ENCODE data around the gene BANP.

BANP gene

DNA sequence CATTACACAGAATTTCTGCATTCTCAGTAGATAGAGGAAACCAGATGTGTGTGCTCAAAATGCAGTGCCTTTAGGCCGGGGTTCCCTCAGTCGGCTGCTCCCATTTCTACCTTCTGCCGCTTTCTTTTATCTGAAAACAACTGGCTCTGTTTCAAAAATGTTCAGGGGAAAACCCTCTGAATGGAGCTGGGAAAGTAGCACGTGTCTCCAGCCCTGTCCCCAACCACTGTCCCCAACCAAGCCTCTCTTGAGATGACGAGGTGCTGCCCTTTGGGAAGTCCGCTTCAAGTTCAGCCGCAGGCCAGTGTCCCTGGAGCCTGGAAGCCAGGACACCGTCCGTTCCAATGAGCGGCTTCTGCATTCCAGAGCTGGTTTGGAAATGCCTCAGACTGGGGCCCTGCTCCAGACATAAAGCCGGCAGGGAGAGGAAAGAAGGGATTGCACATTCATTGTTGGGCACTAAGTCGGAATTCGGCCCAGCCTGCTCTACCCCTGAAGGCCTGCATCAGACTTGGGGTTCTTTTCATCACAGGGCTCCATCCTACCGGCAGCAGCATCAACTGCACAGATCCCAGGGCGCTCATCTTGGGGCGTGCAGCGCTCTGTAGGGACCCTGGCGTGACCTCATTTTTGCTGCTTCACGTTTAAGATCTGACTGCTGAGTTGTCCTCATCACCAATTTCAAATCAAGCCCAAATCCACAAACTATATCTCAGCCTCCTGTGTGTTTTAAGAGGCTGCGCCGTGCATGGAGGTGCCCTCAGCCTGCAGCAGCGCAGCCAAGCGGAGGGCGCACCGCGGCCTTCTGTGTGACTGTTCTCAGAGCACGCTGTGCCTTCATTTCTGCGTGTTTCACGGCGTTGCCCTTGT lies 111.3 kb downstream of the BANP start:
- Histone ChIP-seq H3K27ac (ENCODE audit: low read length) (no peak overlapping the region), H3K4me3 (ENCODE audit: low read depth in 1 of 2, low read length in 2 of 2) (no peak overlapping the region), H3K4me1 (ENCODE audit: control insufficient read depth in 1 of 2, insufficient read depth in 2 of 2, low read length in 2 of 2) (peaks cover 4 to 14% of the 10 kb centered on the region in 2 donors), H3K9me3 (ENCODE audit: control insufficient read depth in 1 of 2, low read length in 2 of 2) (no peaks in the 10 kb centered on the region), H3K27me3 (ENCODE audit: low read depth, low read length) (no peaks in the 10 kb centered on the region), H3K36me3 (ENCODE audit: control insufficient read depth in 1 of 2, insufficient read depth in 2 of 2, low read length in 2 of 2) (peaks cover 4 to 16% of the 10 kb centered on the region in 2 donors)

GRCh38 chr16:88063211-88063773 lies 112.1 kb downstream of the BANP start:
- Histone ChIP-seq H3K36me3 (ENCODE audit: control insufficient read depth in 1 of 2, insufficient read depth in 2 of 2, low read length in 2 of 2) (peaks cover 4 to 16% of the 10 kb centered on the region in 2 donors), H3K9me3 (ENCODE audit: control insufficient read depth in 1 of 2, low read length in 2 of 2) (no peaks in the 10 kb centered on the region), H3K27ac (ENCODE audit: low read length) (no peak overlapping the region), H3K4me3 (ENCODE audit: low read depth in 1 of 2, low read length in 2 of 2) (no peak overlapping the region), H3K27me3 (ENCODE audit: low read depth, low read length) (no peaks in the 10 kb centered on the region), H3K4me1 (ENCODE audit: control insufficient read depth in 1 of 2, insufficient read depth in 2 of 2, low read length in 2 of 2) (peaks cover 4 to 14% of the 10 kb centered on the region in 2 donors)

DNA sequence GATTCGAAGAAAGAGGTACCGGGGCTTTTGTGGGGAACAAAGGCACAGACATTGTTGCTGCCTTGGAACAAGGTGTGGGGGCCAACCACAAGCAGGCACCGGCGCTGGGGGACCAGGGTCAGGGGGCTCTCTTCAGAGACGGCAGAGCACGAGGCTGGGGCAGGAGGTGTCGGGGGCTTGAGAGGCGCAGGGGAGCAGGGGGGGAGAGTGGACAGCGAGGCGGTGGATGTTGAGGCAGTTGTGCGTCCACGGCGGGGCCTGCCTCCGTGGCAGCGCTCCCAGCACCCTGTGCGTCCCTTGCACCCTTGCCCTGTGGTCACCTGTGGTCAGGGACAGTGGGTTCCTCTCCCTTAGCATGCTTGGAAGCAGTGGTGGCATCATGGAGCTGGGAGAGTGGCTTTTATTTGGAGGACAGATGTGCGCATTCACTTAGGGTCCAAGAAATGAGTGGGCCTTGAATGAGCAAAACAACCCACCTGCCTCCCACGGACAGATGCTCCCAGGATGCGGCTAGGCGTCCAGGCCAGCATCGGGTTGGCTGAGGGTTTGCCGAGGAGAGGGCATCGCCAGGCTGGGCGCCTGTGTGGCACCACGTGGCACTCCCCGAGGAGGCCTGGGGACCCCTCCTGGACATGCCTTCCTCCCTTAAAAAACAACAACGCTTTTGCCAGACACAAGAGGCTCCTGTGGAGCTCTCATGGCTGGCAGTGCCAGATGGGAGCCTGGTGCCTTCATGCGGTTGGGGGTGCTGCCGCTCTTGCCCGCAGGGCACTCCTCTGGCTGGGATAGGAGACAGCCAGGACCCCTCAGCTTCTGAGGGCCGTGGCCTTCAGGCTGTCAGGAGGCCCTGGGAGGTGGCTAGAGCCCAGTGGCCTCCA lies 113.0 kb downstream of the BANP start:
- Histone ChIP-seq H3K9me3 (ENCODE audit: control insufficient read depth in 1 of 2, low read length in 2 of 2) (no peaks in the 10 kb centered on the region), H3K36me3 (ENCODE audit: control insufficient read depth in 1 of 2, insufficient read depth in 2 of 2, low read length in 2 of 2) (peaks cover 4 to 16% of the 10 kb centered on the region in 2 donors), H3K4me3 (ENCODE audit: low read depth in 1 of 2, low read length in 2 of 2) (no peak overlapping the region), H3K4me1 (ENCODE audit: control insufficient read depth in 1 of 2, insufficient read depth in 2 of 2, low read length in 2 of 2) (peaks cover 4 to 14% of the 10 kb centered on the region in 2 donors), H3K27me3 (ENCODE audit: low read depth, low read length) (no peaks in the 10 kb centered on the region), H3K27ac (ENCODE audit: low read length) (no peak overlapping the region)

GRCh38 chr16:88064889-88065746 lies 113.9 kb downstream of the BANP start:
- H3K36me3 ChIP-seq (ENCODE audit: control insufficient read depth in 1 of 2, insufficient read depth in 2 of 2, low read length in 2 of 2): peaks cover 8 to 9% of the 10 kb centered on the region in 2 donors

GRCh38 chr16:88065747-88066142 lies 114.5 kb downstream of the BANP start:
- Histone ChIP-seq H3K4me3 (ENCODE audit: low read depth in 1 of 2, low read length in 2 of 2) (no peak overlapping the region), H3K27me3 (ENCODE audit: low read depth, low read length) (no peaks in the 10 kb centered on the region), H3K27ac (ENCODE audit: low read length) (no peak overlapping the region), H3K9me3 (ENCODE audit: control insufficient read depth in 1 of 2, low read length in 2 of 2) (no peaks in the 10 kb centered on the region), H3K4me1 (ENCODE audit: control insufficient read depth in 1 of 2, insufficient read depth in 2 of 2, low read length in 2 of 2) (peaks cover 4 to 14% of the 10 kb centered on the region in 2 donors), H3K36me3 (ENCODE audit: control insufficient read depth in 1 of 2, insufficient read depth in 2 of 2, low read length in 2 of 2) (peaks cover 6 to 9% of the 10 kb centered on the region in 2 donors)

More at GRCh38 chr16:88064889-88065746, 113.9 kb downstream of the BANP start:
- Histone ChIP-seq H3K9me3 (ENCODE audit: control insufficient read depth in 1 of 2, low read length in 2 of 2) (no peaks in the 10 kb centered on the region), H3K4me1 (ENCODE audit: control insufficient read depth in 1 of 2, insufficient read depth in 2 of 2, low read length in 2 of 2) (peaks cover 4 to 14% of the 10 kb centered on the region in 2 donors), H3K27me3 (ENCODE audit: low read depth, low read length) (no peaks in the 10 kb centered on the region), H3K4me3 (ENCODE audit: low read depth in 1 of 2, low read length in 2 of 2) (no peak overlapping the region), H3K27ac (ENCODE audit: low read length) (no peak overlapping the region)

GRCh38 chr16:88066234-88066633 lies 115.0 kb downstream of the BANP start:
- no peaks in the 10 kb centered on the region for H3K9me3 ChIP-seq (ENCODE audit: control insufficient read depth in 1 of 2, low read length in 2 of 2)
- H3K4me3 ChIP-seq (ENCODE audit: low read depth in 1 of 2, low read length in 2 of 2): no peak overlapping the region
- no peaks in the 10 kb centered on the region for H3K27me3 ChIP-seq (ENCODE audit: low read depth, low read length)
- peaks cover 4 to 14% of the 10 kb centered on the region in 2 donors for H3K4me1 ChIP-seq (ENCODE audit: control insufficient read depth in 1 of 2, insufficient read depth in 2 of 2, low read length in 2 of 2)
- H3K36me3 ChIP-seq (ENCODE audit: control insufficient read depth in 1 of 2, insufficient read depth in 2 of 2, low read length in 2 of 2): peaks cover 10 to 12% of the 10 kb centered on the region in 2 donors
- no peak overlapping the region for H3K27ac ChIP-seq (ENCODE audit: low read length)

DNA sequence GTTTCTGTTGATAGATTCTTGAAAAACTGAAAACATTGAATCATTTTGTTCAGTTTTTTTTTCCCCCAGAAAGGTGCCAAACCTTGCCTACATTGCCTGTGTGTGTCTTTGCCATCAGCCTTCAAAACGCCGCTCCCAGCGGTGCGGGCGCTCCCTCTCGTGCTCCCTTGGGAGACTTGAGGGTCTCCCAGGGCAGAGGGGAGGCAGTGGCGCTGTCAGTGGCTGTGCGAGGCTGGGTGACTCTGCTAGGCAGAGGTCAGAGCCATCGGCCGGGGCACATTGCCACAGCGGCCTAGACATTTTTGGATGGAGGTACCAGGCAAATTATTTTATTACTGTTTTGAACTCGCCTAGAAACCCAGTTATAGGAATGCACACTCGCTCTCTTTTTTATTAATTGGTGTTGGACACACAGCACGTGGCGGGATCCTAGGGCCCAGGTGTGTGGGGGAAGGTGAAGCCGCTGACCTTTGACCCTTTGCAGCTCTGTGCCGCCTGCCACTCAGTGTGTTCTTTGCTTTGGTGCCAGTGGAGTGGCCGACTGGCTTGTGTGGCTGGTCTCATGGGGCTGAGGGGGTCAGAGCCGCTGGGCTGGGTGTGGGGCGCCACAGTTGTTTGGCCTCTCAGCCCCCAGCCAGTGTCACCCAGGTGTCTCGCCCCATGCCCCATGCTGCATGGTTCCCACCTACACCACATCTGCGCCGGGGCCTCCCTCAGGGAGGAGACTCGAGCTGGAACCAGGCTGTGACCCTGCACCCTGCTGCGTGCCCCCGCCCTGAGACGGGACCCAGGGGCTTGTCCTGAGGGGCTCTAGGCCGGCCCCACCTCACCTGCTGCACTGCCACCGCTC lies 115.7 kb downstream of the BANP start:
- Histone ChIP-seq H3K9me3 (ENCODE audit: control insufficient read depth in 1 of 2, low read length in 2 of 2) (no peaks in the 10 kb centered on the region), H3K4me1 (ENCODE audit: control insufficient read depth in 1 of 2, insufficient read depth in 2 of 2, low read length in 2 of 2) (peaks cover 4 to 14% of the 10 kb centered on the region in 2 donors), H3K36me3 (ENCODE audit: control insufficient read depth in 1 of 2, insufficient read depth in 2 of 2, low read length in 2 of 2) (peaks cover 12 to 17% of the 10 kb centered on the region in 2 donors)

DNA sequence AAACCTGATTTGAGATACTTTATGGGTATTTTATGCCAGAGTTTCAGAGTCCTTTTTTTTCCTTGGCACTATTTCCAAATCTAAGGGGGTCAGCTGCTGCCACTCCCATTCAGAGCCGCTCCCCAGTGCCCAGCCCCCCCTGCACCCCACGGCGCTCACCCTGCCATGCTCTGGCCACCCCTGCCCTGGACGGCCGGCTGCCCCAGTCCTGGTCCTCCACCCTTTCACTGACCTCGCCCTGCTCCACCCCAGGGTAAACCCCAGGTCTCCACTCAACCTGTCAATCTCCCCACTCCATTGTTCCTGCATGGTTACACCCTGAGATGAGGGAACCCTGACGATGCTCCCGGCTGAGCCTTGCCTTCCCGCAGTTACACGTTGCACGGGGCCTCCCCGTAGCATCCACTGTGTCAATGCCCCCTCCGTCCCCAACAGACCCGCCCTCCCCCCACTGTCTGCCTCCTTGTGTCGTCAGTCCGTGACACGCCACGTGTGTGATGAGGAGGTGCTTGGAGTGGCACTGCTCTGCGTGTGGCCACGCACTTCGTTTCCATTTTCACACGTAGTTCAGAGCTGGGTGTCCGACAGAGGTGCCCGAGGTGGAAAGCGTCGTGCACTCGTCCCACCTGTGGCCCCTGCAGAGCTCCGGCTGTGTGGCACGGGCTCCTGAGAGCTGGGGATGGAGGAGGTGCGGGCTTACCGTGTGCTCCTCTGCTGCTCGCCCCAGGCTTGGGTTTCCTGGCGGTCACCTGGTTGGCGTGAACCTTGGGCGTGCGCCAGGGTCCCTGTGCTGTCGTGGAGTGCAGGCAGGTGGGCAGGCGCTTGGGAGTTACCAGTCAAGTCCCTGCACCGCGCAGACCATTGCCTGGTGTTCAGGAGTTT lies 116.5 kb downstream of the BANP start:
- no peak overlapping the region for H3K4me3 ChIP-seq (ENCODE audit: low read depth in 1 of 2, low read length in 2 of 2)
- no peaks in the 10 kb centered on the region for H3K9me3 ChIP-seq (ENCODE audit: control insufficient read depth in 1 of 2, low read length in 2 of 2)
- no peak overlapping the region for H3K27ac ChIP-seq (ENCODE audit: low read length)
- H3K4me1 ChIP-seq (ENCODE audit: control insufficient read depth in 1 of 2, insufficient read depth in 2 of 2, low read length in 2 of 2): peaks cover 4 to 8% of the 10 kb centered on the region in 2 donors
- H3K36me3 ChIP-seq (ENCODE audit: control insufficient read depth in 1 of 2, insufficient read depth in 2 of 2, low read length in 2 of 2): peaks cover 16 to 26% of the 10 kb centered on the region in 2 donors
- no peaks in the 10 kb centered on the region for H3K27me3 ChIP-seq (ENCODE audit: low read depth, low read length)

More for the DNA sequence above, 115.7 kb downstream of the BANP start:
- no peaks in the 10 kb centered on the region for H3K27me3 ChIP-seq (ENCODE audit: low read depth, low read length)
- H3K27ac ChIP-seq (ENCODE audit: low read length): no peak overlapping the region
- no peak overlapping the region for H3K4me3 ChIP-seq (ENCODE audit: low read depth in 1 of 2, low read length in 2 of 2)
